GM19193 (cell line): Measurements from ENCODE around the gene ZNF280C.
A peak's percentile ranks its signal among the peaks of the same experiment; 100 is the strongest.

Experiments used
- POLR2A ChIP-seq: IDR thresholded peaks from 4 replicates; pipeline ENCODE4 v1.6.1; 2011; ENCODE audit not compliant: insufficient read depth, insufficient read length; ENCODE audit errors: extremely low read depth

Gene ZNF280C, protein sequence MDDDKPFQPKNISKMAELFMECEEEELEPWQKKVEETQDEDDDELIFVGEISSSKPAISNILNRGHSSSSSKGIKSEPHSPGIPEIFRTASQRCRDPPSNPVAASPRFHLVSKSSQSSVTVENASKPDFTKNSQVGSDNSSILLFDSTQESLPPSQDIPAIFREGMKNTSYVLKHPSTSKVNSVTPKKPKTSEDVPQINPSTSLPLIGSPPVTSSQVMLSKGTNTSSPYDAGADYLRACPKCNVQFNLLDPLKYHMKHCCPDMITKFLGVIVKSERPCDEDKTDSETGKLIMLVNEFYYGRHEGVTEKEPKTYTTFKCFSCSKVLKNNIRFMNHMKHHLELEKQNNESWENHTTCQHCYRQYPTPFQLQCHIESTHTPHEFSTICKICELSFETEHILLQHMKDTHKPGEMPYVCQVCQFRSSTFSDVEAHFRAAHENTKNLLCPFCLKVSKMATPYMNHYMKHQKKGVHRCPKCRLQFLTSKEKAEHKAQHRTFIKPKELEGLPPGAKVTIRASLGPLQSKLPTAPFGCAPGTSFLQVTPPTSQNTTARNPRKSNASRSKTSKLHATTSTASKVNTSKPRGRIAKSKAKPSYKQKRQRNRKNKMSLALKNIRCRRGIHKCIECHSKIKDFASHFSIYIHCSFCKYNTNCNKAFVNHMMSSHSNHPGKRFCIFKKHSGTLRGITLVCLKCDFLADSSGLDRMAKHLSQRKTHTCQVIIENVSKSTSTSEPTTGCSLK

DNA sequence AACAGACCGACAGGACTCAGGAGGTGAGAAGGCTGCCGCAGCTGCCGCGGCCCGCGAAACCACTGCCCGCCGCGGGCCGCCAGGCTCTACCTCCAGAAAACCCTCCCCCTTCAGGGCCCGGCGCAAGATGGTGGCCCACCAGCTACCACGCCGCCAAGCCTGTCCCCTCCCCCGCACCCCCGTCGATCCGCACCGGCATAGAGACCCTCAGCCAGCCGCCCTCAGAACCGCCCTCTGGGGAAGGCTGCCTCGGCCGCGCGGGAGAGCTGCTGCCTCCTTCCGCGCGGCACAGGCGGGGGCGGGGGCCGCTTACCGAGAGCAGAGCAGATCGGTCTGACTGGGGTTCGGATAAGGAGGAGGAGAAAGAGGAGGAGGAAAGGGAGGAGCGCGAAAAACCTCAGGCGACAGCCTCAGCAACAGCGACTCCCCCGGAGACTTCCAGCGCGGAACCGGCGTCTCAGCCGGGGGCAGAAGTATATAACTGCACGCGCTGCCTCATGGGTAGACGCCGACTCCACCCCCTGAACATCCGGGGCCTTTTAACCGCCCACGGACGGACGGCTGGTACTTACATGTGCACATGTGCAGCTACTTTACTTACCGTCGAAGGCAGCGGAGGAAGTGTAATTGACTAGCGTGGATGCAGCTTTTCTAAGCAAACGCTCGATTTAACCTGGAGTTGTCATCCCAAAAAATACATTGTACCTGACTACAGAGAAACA, at the start of gene ZNF280C:
ZNF280C (minus strand) TSS at position 451 of the 722 bp plus-strand sequence. CDS start 8,450 bp downstream, outside the sequence.
- TF ChIP-seq POLR2A = peak; percentile 93

DNA sequence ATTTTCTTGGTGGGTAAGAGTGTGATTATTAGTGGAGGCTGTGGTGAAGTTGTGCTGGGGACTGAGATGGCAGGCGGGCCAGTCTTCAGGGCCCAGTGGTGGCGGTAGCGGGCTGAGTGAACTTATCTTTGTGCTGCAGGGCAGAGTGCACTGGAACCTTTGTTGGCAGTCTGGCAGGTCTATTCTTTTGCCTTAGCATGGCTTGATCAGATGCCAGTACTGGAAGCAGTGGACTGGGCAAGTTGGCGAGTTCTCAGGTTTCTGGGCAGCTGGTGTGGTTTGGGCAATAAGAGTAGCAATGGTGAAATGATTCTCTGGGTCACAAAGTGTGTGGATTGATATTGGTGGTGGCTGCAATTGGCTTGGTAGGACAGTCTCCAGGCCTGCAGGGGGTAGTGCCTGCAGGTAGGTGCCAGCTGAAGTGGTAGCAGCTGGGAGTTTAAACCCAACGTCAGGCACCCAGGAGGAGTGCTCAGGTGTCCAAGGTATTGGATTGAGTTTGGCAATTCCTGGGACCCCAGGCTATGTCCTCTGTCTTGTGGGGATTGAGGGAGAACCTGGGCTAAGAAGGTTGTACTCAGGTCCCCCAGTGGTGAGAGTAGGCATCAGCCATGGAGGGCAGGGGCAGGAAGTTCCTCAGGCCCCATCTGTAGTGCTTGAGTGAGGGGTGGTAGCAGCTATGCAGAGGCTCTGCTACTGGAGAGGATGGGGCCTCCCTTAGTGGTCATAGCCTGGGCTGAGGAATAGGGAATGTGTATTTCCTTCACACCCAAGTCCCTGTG, 36.1 kb upstream of the ZNF280C start:
- no peak for TF ChIP-seq POLR2A

DNA sequence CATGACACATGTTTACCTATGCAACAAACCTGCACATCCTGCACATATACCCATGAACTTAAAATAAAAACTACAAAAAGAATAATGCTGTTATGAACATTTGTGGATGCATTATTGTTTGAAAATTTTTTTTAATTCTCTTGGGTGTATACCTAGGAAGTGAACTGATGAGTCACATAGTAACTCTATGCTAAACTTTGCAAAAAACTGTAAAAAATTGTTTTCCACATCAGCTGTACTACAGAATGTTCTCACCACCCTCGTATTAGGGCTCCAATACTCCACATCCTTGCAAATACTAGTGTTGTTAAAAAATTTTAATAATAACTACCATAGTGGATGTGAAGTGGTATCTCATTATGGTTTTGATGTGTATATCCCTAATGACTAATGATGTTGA, 33.3 kb upstream of the ZNF280C start:
- TF ChIP-seq POLR2A = no peak

DNA sequence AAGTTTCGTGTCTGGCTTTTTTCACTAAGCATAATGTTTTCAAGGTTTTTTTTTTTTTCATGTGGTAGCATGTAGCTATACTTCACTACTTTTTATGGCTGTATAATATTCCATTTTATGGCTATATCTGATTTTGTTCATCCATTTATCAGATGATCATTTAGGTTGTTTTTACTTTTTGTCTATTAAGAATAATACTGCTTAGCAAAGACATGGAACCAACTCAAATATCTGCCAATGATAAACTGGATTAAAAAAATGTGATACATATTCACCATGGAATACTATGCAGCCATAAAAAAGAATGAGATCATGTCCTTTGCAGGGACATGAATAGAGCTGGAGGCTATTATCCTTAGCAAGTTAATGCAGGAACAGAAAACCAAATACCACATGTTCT, 32.7 kb upstream of the ZNF280C start:
- no peak for TF ChIP-seq POLR2A

DNA sequence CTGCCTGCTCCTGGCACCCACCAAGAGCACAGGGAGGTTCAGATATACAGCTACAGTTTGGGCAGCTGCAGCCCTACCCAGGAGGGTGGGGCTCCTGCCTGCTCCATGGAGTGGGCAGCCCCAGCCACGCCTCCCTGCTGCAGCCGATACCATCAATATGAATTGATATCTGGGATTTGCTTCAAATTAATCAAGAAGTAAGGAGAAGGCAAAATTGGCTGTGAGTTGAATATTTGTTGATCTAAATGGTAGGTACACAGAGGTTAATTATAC, 31.2 kb upstream of the ZNF280C start:
- no peak for TF ChIP-seq POLR2A

DNA sequence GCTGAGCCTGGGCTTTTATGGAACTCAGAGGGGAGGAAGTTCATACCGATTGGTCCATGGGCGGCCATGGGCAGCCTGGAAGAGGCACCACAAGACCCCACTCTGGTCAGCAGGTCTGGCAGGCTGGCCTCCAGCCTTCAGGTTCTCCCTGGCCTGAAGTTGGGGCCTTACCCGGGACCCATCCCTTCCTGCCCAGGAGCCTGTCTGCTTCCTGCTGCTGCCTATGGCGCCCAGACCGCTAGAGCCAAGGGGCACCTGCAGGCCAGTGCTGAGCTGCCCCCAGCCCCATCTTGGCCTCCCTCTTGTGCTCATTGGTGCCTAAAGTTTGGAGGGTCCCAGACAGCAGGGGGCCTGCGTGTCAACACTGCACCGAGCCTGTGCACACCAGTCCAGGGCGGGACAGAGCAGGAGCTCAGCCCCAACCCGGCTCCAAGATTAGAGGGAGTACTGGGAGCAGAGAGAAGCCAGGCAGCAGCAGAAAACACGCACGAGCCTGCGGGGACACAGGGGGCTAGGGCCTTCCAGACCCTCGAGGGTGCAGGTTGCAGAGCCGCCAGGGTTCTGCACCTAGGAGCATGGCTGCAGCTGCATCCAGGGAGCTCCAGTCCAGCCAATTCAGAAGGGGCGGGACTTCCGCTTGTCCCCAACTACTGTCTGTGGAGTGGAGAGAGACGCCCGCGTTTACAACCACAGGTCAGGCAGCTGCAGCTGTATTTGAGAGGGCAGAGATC, 30.7 kb upstream of the ZNF280C start:
- no peak for TF ChIP-seq POLR2A

DNA sequence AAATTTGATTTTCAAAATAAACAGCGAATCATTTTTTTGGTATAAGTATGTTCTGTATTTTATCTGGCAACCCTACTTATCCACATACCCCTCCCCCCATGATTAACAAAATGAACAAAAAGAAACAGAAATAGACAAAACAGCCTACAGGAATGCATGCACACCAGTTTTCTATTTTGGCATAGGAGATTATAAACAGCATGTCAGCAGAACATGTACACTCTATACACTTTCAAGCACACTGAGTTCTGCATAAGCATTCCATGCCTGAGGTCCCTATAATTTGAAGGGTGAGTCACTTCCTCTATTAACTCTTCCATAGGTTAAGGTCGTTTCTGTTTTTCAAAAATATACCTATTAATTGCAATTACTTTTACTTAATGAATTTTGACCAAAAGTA, 28.0 kb upstream of the ZNF280C start:
- TF ChIP-seq POLR2A = no peak

DNA sequence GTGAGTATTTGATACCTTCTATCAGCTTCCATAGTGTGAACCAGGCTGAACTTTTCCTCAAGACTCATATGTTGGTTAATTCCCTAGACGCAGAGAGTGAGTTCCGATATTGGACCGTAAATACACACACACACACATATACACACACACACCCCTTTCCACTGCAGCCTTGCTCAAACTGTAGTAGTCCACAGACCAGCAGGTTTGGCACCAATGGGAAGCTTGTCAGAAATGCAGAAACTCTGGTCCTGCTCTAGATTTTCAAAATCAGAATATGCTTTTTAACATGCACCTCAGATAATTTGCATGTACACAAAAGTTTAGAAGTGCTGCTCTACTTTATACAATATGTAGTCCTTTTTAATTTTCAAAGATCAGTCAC, 27.6 kb upstream of the ZNF280C start:
- TF ChIP-seq POLR2A = no peak

DNA sequence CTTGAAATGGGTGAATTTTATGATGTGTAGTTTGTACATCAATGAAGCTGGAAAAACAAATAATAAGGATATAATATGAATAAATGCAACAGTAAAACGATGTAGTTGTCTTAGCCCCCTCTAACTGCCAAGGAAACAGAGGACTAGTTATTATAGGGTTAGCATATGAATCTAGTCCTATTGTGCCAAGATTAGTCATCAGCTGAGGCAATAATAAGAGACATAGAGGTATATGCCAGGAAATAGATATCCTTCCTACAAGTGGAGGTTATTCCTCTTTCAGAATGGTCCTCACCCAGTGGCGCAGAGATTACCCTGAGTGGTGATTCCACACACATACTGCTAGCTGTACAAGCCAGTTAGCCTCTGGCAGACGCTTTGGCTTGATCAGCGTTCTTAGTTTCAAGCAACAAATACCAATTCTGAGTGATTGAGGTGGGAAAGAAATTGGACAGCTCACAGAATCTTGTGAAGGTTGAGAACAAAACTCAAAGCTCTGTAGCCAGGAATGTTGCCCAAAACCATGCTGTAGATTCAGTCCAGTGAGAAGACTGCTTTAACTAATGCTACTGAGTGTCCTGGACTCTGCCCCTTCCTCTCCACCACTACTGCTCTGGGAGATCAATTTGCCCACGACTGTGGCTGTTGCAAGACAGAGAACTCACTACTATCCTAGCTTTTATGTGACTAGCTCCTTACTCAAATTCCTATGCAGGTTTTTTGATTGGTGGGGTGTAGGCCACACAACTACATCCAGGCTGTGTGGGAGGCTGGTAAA, 27.0 kb upstream of the ZNF280C start:
- TF ChIP-seq POLR2A = no peak

DNA sequence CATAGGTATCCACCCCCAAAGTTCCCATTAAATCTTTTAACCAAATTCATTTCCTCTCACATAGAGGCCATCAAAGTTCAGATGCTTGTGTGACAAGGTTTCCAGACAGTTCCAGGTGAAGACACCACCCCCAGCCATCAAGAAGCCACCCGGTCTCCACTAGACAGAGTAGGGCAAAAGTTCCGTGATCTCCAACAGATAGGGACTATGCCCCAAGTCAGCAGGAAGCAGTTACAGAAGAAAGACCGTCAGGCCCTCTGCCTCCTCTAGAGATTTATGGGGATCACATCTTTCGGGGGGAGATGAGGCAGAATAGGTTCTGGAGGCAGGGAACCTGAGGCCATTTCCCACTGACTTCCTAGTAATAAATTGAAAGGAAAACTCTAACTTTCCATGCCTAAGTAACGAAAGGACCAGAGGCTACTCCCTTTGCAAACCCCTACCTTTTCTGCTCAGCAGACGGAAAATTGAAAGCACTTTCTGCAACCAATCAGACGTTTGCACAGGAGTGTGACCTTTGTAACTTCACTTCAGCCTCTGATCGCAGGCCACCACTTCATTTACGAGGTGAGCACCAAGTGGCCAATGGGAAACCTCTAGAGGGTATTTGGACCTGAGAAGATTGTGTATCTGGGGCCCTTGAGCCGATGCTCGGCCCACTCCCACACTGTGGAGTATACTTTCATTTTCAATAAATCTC, 18.5 kb upstream of the ZNF280C start:
- TF ChIP-seq POLR2A = no peak

DNA sequence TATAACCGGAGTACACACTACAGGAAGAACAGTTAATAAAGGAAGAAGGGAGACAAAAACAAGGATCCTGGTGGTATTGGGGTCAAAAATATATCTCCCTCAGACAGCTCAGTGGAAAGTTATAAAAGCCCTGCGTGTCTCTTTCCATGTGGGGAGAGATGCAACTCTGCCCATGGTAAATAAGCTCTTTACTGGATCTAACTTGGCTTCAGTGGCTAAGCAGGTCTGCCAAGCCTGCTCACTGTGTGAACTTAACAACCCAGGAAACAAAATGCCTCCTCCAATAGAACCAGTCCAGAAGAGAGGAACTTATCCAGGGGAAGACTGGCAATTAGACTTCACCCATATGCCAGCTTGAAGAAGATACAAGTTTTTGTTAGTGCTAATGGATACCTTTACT, 17.0 kb upstream of the ZNF280C start:
- no peak for TF ChIP-seq POLR2A

DNA sequence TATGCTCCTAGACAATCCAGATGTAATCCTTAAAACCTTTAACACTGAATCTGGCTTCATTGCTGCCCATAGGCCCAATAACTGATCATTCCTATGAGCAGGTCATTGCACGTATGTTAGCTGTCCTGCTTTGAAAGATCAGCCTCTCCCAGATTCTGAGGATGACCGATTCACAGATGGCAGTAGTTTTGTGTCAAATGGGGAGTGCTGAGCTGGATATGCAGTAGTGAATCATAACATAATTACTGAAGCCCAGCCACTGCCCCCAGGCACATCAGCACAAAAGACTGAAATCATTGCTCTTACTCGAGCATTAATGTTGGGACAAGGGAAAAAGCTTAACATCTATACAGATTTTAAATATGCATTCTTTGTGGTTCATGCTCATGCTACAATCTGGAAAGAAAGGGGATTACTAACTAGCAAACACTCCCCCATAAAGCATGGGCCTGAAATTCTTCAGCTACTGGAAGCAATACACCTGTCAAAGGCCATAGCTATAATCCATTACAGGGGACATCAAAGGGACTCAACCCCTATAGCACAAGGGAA, 16.4 kb upstream of the ZNF280C start:
- TF ChIP-seq POLR2A = no peak

DNA sequence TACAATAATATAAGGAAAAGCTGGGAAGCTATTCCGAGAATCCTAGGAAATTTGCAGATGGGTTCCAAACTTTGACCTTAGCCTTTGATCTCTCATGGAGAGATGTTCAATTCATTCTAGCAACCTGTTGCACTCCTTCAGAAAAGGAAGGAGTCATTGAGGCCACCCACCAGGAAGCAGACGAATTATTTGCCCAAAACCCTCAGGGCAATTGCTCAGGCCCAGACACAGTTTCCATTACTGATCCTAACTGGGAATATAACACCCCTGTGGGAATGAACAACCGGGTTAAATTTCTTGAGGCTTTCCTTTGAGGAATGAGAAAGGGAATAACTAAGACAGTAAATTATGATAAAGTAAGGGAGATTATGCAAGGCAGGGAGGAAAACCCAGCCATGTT, 13.5 kb upstream of the ZNF280C start:
- no peak for TF ChIP-seq POLR2A

DNA sequence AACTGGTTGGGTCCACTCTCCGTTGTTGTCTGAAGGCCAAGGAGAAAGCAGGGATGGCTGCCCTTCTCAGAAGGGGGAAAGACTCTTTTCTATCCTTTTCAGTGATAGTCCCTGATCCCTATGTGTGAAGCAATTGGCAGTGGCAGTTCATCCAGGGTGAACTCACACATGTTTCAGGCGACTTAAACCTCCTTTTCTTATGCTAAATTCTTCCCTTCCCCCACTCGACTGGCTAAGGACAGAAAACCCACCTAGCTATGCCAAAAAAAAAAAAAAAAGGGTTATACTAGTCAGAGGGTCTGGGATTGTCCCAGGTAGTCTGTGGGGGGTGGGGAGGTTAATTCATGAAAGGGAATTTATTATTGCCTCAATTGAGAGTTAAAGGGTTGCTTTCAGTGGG, 12.2 kb upstream of the ZNF280C start:
- no peak for TF ChIP-seq POLR2A
